BLaER1 treated with 17β-estradiol and CSF1 and Interleukin-3, amounts not matched to agents 10 nM and 100 nM (cell line): ENCODE measurements around the gene ADAMTS3.

Source experiments
- H3K27ac ChIP-seq, 11 experiments: shearing (Covaris generic); formaldehyde crosslinking; 2 replicates each; pipeline ENCODE4 v1.8.1; 2022
- H3K27me3 ChIP-seq, 11 experiments: shearing (Covaris generic); formaldehyde crosslinking; 2 replicates each; pipeline ENCODE4 v1.8.1; 2022
- H3K36me3 ChIP-seq, 11 experiments: shearing (Covaris generic); formaldehyde crosslinking; 2 replicates each; pipeline ENCODE4 v1.8.1; 2022
- H3K4me1 ChIP-seq, 10 experiments: shearing (Covaris generic); formaldehyde crosslinking; 2 replicates each; pipeline ENCODE4 v1.8.1; 2022
- H3K4me2 ChIP-seq, 11 experiments: shearing (Covaris generic); formaldehyde crosslinking; 2 replicates each; pipeline ENCODE4 v1.8.1; 2022
- H3K4me3 ChIP-seq, 10 experiments: shearing (Covaris generic); formaldehyde crosslinking; 2 replicates each; pipeline ENCODE4 v1.8.1; 2022
- H3K9ac ChIP-seq, 11 experiments: shearing (Covaris generic); formaldehyde crosslinking; 2 replicates each; pipeline ENCODE4 v1.8.1; 2022
- H3K9me3 ChIP-seq, 11 experiments: shearing (Covaris generic); formaldehyde crosslinking; replicated peaks in 1 of 11; 2 replicates each; pipeline ENCODE4 v1.8.1; 2022
- H4K20me1 ChIP-seq, 11 experiments: shearing (Covaris generic); formaldehyde crosslinking; 2 replicates each; pipeline ENCODE4 v1.8.1; 2022
- Cebpa-rat ChIP-seq, 11 experiments: shearing (Covaris generic); IDR thresholded peaks; 2 replicates each; pipeline ENCODE4 v1.8.1; 2022

The ADAMTS3 gene

GRCh38 chr4:72377491-72378194, 191.4 kb downstream of the ADAMTS3 start:
- no peaks in the 10 kb centered on the region for H3K36me3 ChIP-seq
- H3K4me2 ChIP-seq, result no peak overlapping the region
- no peaks in the 10 kb centered on the region for H3K27me3 ChIP-seq
- peaks cover 0 to 7% (median 0%) of the 10 kb centered on the region in 10 experiments; a peak in 2 of 20 replicates for H3K4me1 ChIP-seq
- H3K27ac ChIP-seq, result no peak overlapping the region
- H3K4me3 ChIP-seq, result no peak overlapping the region
- no peaks in the 10 kb centered on the region for H4K20me1 ChIP-seq
- no peaks in the 10 kb centered on the region for H3K9me3 ChIP-seq
- TF ChIP-seq Cebpa-rat (IDR thresholded peaks at IDR 0.05), result no peak
- H3K9ac ChIP-seq, result no peak overlapping the region

- peaks cover 0 to 7% (median 0%) of the 10 kb centered on the region in 10 experiments; a peak in 2 of 20 replicates for H3K4me1 ChIP-seq
- no peak overlapping the region for H3K9ac ChIP-seq
- H3K9me3 ChIP-seq, result no peaks in the 10 kb centered on the region
- no peaks in the 10 kb centered on the region for H3K27me3 ChIP-seq
- H4K20me1 ChIP-seq, result no peaks in the 10 kb centered on the region
- no peak for TF ChIP-seq Cebpa-rat (IDR thresholded peaks at IDR 0.05)
- no peaks in the 10 kb centered on the region for H3K36me3 ChIP-seq
- no peak overlapping the region for H3K27ac ChIP-seq
- H3K4me3 ChIP-seq, result no peak overlapping the region
- H3K4me2 ChIP-seq, result no peak overlapping the region
These were observed 192.1 kb downstream of the ADAMTS3 start for GRCh38 chr4:72376901-72377300.

GRCh38 chr4:72375073-72375736, 193.8 kb downstream of the ADAMTS3 start:
- Histone ChIP-seq H3K27me3 (no peaks in the 10 kb centered on the region), H3K36me3 (no peaks in the 10 kb centered on the region), H3K9me3 (no peaks in the 10 kb centered on the region), H4K20me1 (no peaks in the 10 kb centered on the region), H3K27ac (no peak overlapping the region), H3K4me3 (no peak overlapping the region), H3K4me1 (peaks cover 0 to 7% (median 0%) of the 10 kb centered on the region in 10 experiments; a peak in 2 of 20 replicates), H3K9ac (no peak overlapping the region), H3K4me2 (no peak overlapping the region)
- no peak for TF ChIP-seq Cebpa-rat (IDR thresholded peaks at IDR 0.05)

- Histone ChIP-seq H3K27ac (no peak overlapping the region), H3K4me3 (no peak overlapping the region), H3K9ac (no peak overlapping the region), H3K4me2 (no peak overlapping the region), H3K4me1 (peaks cover 0 to 7% (median 0%) of the 10 kb centered on the region in 10 experiments; a peak in 2 of 20 replicates), H3K9me3 (no peaks in the 10 kb centered on the region), H4K20me1 (no peaks in the 10 kb centered on the region), H3K27me3 (no peaks in the 10 kb centered on the region), H3K36me3 (no peaks in the 10 kb centered on the region)
- no peak for TF ChIP-seq Cebpa-rat (IDR thresholded peaks at IDR 0.05)
These were observed 194.9 kb downstream of the ADAMTS3 start for GRCh38 chr4:72374159-72374558.

GRCh38 chr4:72366601-72367000, 202.4 kb downstream of the ADAMTS3 start:
- H4K20me1 ChIP-seq, result no peaks in the 10 kb centered on the region
- TF ChIP-seq Cebpa-rat (IDR thresholded peaks at IDR 0.05), result no peak
- H3K36me3 ChIP-seq, result no peaks in the 10 kb centered on the region
- no peak overlapping the region for H3K4me3 ChIP-seq
- no peaks in the 10 kb centered on the region for H3K9me3 ChIP-seq
- no peak overlapping the region for H3K27ac ChIP-seq
- H3K27me3 ChIP-seq, result no peaks in the 10 kb centered on the region
- peaks cover 0 to 11% (median 3%) of the 10 kb centered on the region in 10 experiments; a peak in 8 of 20 replicates for H3K4me1 ChIP-seq
- H3K4me2 ChIP-seq, result no peak overlapping the region
- H3K9ac ChIP-seq, result no peak overlapping the region

- Histone ChIP-seq H3K27me3 (no peaks in the 10 kb centered on the region), H3K27ac (no peak overlapping the region), H3K9ac (no peak overlapping the region), H3K9me3 (no peaks in the 10 kb centered on the region), H3K4me2 (no peak overlapping the region), H4K20me1 (no peaks in the 10 kb centered on the region), H3K4me3 (no peak overlapping the region), H3K4me1 (peaks cover 0 to 11% (median 3%) of the 10 kb centered on the region in 10 experiments; a peak in 8 of 20 replicates), H3K36me3 (no peaks in the 10 kb centered on the region)
- no peak for TF ChIP-seq Cebpa-rat (IDR thresholded peaks at IDR 0.05)
These were observed 203.0 kb downstream of the ADAMTS3 start for GRCh38 chr4:72365981-72366380.

- Histone ChIP-seq H3K36me3 (no peaks in the 10 kb centered on the region), H3K9ac (no peak overlapping the region), H3K4me1 (peaks cover 0 to 11% (median 3%) of the 10 kb centered on the region in 10 experiments; a peak in 8 of 20 replicates), H3K4me3 (no peak overlapping the region), H3K4me2 (no peak overlapping the region), H3K27me3 (no peaks in the 10 kb centered on the region), H3K9me3 (no peaks in the 10 kb centered on the region), H4K20me1 (no peaks in the 10 kb centered on the region), H3K27ac (no peak overlapping the region)
- TF ChIP-seq Cebpa-rat (IDR thresholded peaks at IDR 0.05), result no peak
These were observed 204.0 kb downstream of the ADAMTS3 start for GRCh38 chr4:72365016-72365415.

- Histone ChIP-seq H3K4me1 (peaks cover 0 to 11% (median 3%) of the 10 kb centered on the region in 10 experiments; a peak in 8 of 20 replicates), H3K9ac (no peak overlapping the region), H3K27me3 (no peaks in the 10 kb centered on the region), H4K20me1 (no peaks in the 10 kb centered on the region), H3K27ac (no peak overlapping the region), H3K36me3 (no peaks in the 10 kb centered on the region), H3K4me2 (no peak overlapping the region), H3K9me3 (no peaks in the 10 kb centered on the region), H3K4me3 (no peak overlapping the region)
- TF ChIP-seq Cebpa-rat (IDR thresholded peaks at IDR 0.05), result no peak
These were observed 208.9 kb downstream of the ADAMTS3 start for GRCh38 chr4:72360075-72360474.

- no peak overlapping the region for H3K27ac ChIP-seq
- H3K9me3 ChIP-seq, result no peaks in the 10 kb centered on the region
- no peak overlapping the region for H3K4me2 ChIP-seq
- no peaks in the 10 kb centered on the region for H4K20me1 ChIP-seq
- H3K9ac ChIP-seq, result no peak overlapping the region
- H3K4me3 ChIP-seq, result no peak overlapping the region
- H3K4me1 ChIP-seq, result peaks cover 0 to 11% (median 3%) of the 10 kb centered on the region in 10 experiments; a peak in 8 of 20 replicates
- no peaks in the 10 kb centered on the region for H3K27me3 ChIP-seq
- H3K36me3 ChIP-seq, result no peaks in the 10 kb centered on the region
- TF ChIP-seq Cebpa-rat (IDR thresholded peaks at IDR 0.05), result no peak
These were observed 210.5 kb downstream of the ADAMTS3 start for GRCh38 chr4:72358483-72358882.
